Endodermal cell (in vitro differentiated cells): ENCODE results near the gene ESX1. TPM values are rescaled to one million over a fixed set of nuclear protein-coding genes. Genes with fewer than 3 reads are reported as not detected.

Experiments
- DNase-seq: peaks from one replicate; pipeline ENCODE4 v3.0.0-alpha.2; 2017
- H3K27ac ChIP-seq: 2 replicates; pipeline ENCODE4 v1.5.1; 2013; ENCODE audit warnings: mild to moderate bottlenecking, low read depth, low read length, moderate library complexity
- H3K27me3 ChIP-seq: 2 replicates; pipeline ENCODE4 v1.6.1; 2013; ENCODE audit warnings: mild to moderate bottlenecking, low read length, moderate library complexity; ENCODE audit not compliant: insufficient read depth, control insufficient read depth, poor library complexity, severe bottlenecking
- H3K36me3 ChIP-seq: 2 replicates; pipeline ENCODE4 v1.7.0; 2013; ENCODE audit warnings: mild to moderate bottlenecking, low read length, moderate library complexity; ENCODE audit not compliant: control insufficient read depth, insufficient read depth
- H3K4me1 ChIP-seq: one replicate; pipeline ENCODE4 v1.7.0; 2013; ENCODE audit warnings: low read length; ENCODE audit not compliant: control insufficient read depth, insufficient read depth
- H3K4me3 ChIP-seq: 2 replicates; pipeline ENCODE4 v1.5.1; 2013; ENCODE audit warnings: mild to moderate bottlenecking, low read length, moderate library complexity
- H3K9ac ChIP-seq: 2 replicates; pipeline ENCODE4 v1.6.1; 2013; ENCODE audit warnings: mild to moderate bottlenecking, low read length, moderate library complexity; ENCODE audit not compliant: poor library complexity, severe bottlenecking; ENCODE audit errors: extremely low read depth
- H3K9me3 ChIP-seq: 2 replicates; pipeline ENCODE4 v1.6.1; 2013; ENCODE audit warnings: mild to moderate bottlenecking, low read length, moderate library complexity; ENCODE audit not compliant: control insufficient read depth
- H3K27ac Mint-ChIP-seq: 2 replicates; pipeline ENCODE4 v1.8.0; 2020; ENCODE audit warnings: mixed read lengths
- H3K27me3 Mint-ChIP-seq: 2 replicates; pipeline ENCODE4 v1.8.0; 2021; ENCODE audit warnings: mild to moderate bottlenecking, mixed read lengths; ENCODE audit not compliant: insufficient read depth
- H3K36me3 Mint-ChIP-seq: 2 replicates; pipeline ENCODE4 v1.8.0; 2020; ENCODE audit warnings: low read depth, mixed read lengths
- H3K4me1 Mint-ChIP-seq: 2 replicates; pipeline ENCODE4 v1.8.0; 2020; ENCODE audit warnings: mixed read lengths
- H3K4me3 Mint-ChIP-seq: 2 replicates; pipeline ENCODE4 v1.8.0; 2020; ENCODE audit warnings: mild to moderate bottlenecking, moderate library complexity, mixed read lengths
- H3K9me3 Mint-ChIP-seq: 2 replicates; pipeline ENCODE4 v1.8.0; 2020; ENCODE audit warnings: mild to moderate bottlenecking, mixed read lengths
- WGBS, 2 experiments: methylation state at CpG; one replicate each; pipeline versions ENCODE4 v1.1.5 to v1.1.7; 2013; ENCODE audit warnings: missing lambda C conversion rate in 2 of 2, mixed read lengths in 1 of 2; ENCODE audit not compliant: insufficient coverage in 1 of 2, insufficient read length in 1 of 2; 5-methylcytosine and 5-hydroxymethylcytosine counted together
- long read RNA-seq, 4 experiments: library from polyadenylated mRNA in 2 of 4; library from RNA in 1 of 4; library from capped mRNA in 1 of 4; stranded (forward) in 3 of 4; unstranded in 1 of 4; transcript quantifications; one replicate each; pipeline ENCODE4 v2.0.0, GENCODE V29; 2020 to 2021; ENCODE audit warnings: inconsistent platforms in 1 of 4
- polyA plus RNA-seq, 2 experiments: library from polyadenylated mRNA; stranded (reverse); fragments of 50-300 nt; gene quantifications; one replicate each; pipeline ENCODE4 v1.2.3, GENCODE V29; 2013
- total RNA-seq, 2 donors: library from RNA; stranded (reverse); fragmentation: NEBNext Ultra II Directional in 1 of 2; extraction: Animal tissue kit (Norgen Biotek cat#: 25700) in 1 of 2; gene quantifications; 2 replicates in 1 of 2; 3 replicates in 1 of 2; pipeline ENCODE4 v1.2.1, GENCODE V29; 2021
- TF ChIP-seq, protein P1 (sequence below): fragments of 200-600 bp; sonication (generic); conservative IDR thresholded peaks from 2 replicates; pipeline ENCODE4 v1.5.0; 2021; ENCODE audit warnings: antibody characterized with exemption, mild to moderate bottlenecking

The ESX1 gene
- not detected for total RNA-seq
- not detected for polyA plus RNA-seq (2013, experiment 1 of 2)
- not detected for polyA plus RNA-seq (2013, experiment 2 of 2)
- long read RNA-seq, experiment 1 = 0 reads
- long read RNA-seq, experiment 2 = 0 reads
- long read RNA-seq, experiment 3 = 0 reads
- long read RNA-seq, experiment 4 = 0 reads

DNA sequence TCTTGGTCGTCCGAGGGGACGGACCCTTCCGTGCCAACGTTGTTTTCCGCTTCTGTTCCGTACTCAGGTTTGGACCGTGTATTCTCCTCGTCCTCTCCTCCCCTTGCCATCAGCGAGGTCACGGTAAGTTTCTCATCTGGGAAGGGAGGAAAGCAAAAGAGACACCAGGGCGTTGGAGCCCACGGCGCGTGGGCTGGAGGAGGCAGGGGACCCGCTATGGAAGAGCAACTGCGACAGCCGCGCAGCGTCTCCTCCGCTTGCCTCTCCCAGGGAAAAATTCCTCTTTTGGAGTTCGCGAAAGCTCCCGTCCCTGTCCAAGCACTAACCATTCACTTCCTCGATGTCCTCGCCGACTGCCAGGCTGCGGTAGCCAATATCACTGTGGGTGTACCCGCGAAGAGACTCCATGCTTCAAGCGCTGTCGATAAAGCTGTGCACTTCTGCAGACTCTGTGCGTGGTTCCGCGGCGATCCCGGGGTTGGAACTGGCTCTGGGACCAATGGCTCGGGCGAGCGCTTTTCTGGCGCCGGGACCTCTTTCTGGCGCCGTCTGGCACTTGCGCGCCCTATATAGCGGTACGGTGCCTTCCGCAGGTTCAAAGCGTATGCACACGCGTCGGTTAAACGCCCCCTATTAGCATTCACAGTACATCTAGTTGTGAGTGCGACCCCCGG is at the start of gene ESX1:
TSS of gene ESX1 (minus strand) at position 492 of the 674 bp plus-strand sequence. CDS start at position 408, 84 bp downstream.
- peak within 1 kb of the TSS; percentile 46 for H3K4me3 Mint-ChIP-seq
- Histone ChIP-seq H3K36me3 (no peaks in the 10 kb centered on the region), H3K4me3 (peak within 1 kb of the TSS; percentile 63), H3K27ac (no peak within 1 kb of the TSS), H3K9me3 (no peaks in the 10 kb centered on the region), H3K27me3 (peaks cover 93% of the 10 kb centered on the region), H3K4me1 (no peaks in the 10 kb centered on the region), H3K9ac (no peak within 1 kb of the TSS)
- H3K36me3 Mint-ChIP-seq = no peaks in the 10 kb centered on the region
- H3K4me1 Mint-ChIP-seq = no peaks in the 10 kb centered on the region
- TF ChIP-seq, protein P1, sequence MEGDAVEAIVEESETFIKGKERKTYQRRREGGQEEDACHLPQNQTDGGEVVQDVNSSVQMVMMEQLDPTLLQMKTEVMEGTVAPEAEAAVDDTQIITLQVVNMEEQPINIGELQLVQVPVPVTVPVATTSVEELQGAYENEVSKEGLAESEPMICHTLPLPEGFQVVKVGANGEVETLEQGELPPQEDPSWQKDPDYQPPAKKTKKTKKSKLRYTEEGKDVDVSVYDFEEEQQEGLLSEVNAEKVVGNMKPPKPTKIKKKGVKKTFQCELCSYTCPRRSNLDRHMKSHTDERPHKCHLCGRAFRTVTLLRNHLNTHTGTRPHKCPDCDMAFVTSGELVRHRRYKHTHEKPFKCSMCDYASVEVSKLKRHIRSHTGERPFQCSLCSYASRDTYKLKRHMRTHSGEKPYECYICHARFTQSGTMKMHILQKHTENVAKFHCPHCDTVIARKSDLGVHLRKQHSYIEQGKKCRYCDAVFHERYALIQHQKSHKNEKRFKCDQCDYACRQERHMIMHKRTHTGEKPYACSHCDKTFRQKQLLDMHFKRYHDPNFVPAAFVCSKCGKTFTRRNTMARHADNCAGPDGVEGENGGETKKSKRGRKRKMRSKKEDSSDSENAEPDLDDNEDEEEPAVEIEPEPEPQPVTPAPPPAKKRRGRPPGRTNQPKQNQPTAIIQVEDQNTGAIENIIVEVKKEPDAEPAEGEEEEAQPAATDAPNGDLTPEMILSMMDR = no peak
- H3K27ac Mint-ChIP-seq = no peak within 1 kb of the TSS
- peaks cover 97% of the 10 kb centered on the region for H3K27me3 Mint-ChIP-seq
- WGBS, 2 experiments = 0% methylated on average over 5 to 53 of the region's 56 CpGs
- H3K9me3 Mint-ChIP-seq = peaks cover 45% of the 10 kb centered on the region
- DNase-seq = peak; percentile 72

DNA sequence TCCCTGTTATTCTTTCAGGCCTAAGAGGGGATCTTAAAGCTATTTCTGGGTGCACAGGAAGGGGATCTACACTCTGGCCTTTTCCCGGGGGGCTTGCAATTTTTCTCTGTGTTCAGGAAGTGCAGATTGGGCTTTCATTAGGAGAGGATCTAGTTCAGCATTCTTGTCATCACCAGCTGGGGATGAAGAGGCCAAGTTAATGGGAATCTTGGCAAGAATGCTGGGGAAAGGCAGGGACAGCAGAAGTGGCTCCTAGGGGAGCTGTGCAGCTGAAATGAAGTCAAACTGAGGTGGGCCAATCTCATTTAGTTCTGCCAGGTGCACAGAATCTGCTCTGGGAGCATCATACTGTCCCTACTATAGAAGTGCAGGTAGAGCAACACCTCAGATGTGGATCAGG is 40.9 kb upstream of the ESX1 start:
- Histone ChIP-seq H3K4me1 (no peaks in the 10 kb centered on the region), H3K27ac (no peak overlapping the region), H3K4me3 (no peak overlapping the region), H3K36me3 (no peaks in the 10 kb centered on the region), H3K9me3 (no peaks in the 10 kb centered on the region), H3K27me3 (no peaks in the 10 kb centered on the region), H3K9ac (no peak overlapping the region)
- 93% methylated on average over 1 of the region's 1 CpG; no CpG with 5 or more reads in 1 of the 2 experiments for WGBS, 2 experiments
- no peaks in the 10 kb centered on the region for H3K36me3 Mint-ChIP-seq
- TF ChIP-seq, protein P1 = no peak
- peaks cover 55% of the 10 kb centered on the region for H3K9me3 Mint-ChIP-seq
- DNase-seq = no peak
- H3K4me3 Mint-ChIP-seq = no peak overlapping the region
- H3K27ac Mint-ChIP-seq = no peak overlapping the region
- H3K4me1 Mint-ChIP-seq = no peaks in the 10 kb centered on the region
- H3K27me3 Mint-ChIP-seq = peaks cover 2% of the 10 kb centered on the region

DNA sequence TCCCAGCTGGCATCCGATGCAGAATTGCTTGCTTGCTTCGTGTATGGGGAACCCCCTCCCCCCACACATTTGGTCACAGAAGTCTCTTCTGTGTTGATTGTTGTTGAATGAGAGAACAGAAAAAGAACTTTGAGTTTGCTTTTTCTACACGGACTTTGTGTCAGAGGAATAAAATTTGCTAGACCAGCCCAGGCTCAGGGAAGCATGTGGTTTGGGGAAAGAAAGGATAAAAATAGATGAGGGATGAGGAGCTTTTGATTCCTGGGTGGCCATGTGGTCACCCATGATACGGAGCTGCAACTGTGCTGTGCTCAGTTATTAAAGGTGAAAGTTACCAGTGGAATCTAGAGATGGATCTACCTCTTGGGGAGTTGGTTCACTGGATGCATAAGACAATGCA is 34.2 kb upstream of the ESX1 start:
- H3K36me3 Mint-ChIP-seq = no peaks in the 10 kb centered on the region
- H3K27me3 ChIP-seq = no peaks in the 10 kb centered on the region
- H3K9me3 ChIP-seq = no peaks in the 10 kb centered on the region
- TF ChIP-seq, protein P1 = no peak
- H3K27me3 Mint-ChIP-seq = no peaks in the 10 kb centered on the region
- H3K4me1 ChIP-seq = no peaks in the 10 kb centered on the region
- H3K9me3 Mint-ChIP-seq = peaks cover 64% of the 10 kb centered on the region
- H3K36me3 ChIP-seq = no peaks in the 10 kb centered on the region
- no peak overlapping the region for H3K4me3 ChIP-seq
- WGBS, 2 experiments = 60 to 67% methylated on average over 1 to 2 of the region's 4 CpGs
- no peak overlapping the region for H3K27ac ChIP-seq
- peaks cover 6% of the 10 kb centered on the region for H3K4me1 Mint-ChIP-seq
- H3K4me3 Mint-ChIP-seq = no peak overlapping the region
- no peak for DNase-seq
- no peak overlapping the region for H3K9ac ChIP-seq
- H3K27ac Mint-ChIP-seq = peak overlapping the region; percentile 12
